Raji (cell line): Measurements from ENCODE around the gene CPA2.

Source experiments
- POLR2A ChIP-seq: IDR thresholded peaks from 2 replicates; pipeline ENCODE4 v1.6.1; 2011; ENCODE audit warnings: low read depth, low read length, control low read depth; ENCODE audit not compliant: insufficient read depth

Gene CPA2

GRCh38 chr7:130276796-130277762, 10.4 kb downstream of the CPA2 start:
- TF ChIP-seq POLR2A = no peak

- TF ChIP-seq POLR2A = no peak
Observed at GRCh38 chr7:130277763-130278643, 11.3 kb downstream of the CPA2 start.

GRCh38 chr7:130278860-130279259, 12.2 kb downstream of the CPA2 start:
- TF ChIP-seq POLR2A = no peak

GRCh38 chr7:130279286-130279685, 12.6 kb downstream of the CPA2 start:
- TF ChIP-seq POLR2A = no peak

GRCh38 chr7:130279906-130280305, 13.2 kb downstream of the CPA2 start:
- TF ChIP-seq POLR2A = no peak

- TF ChIP-seq POLR2A = no peak
Observed at GRCh38 chr7:130281260-130281659, 14.6 kb downstream of the CPA2 start.

GRCh38 chr7:130286881-130287280, 20.2 kb downstream of the CPA2 start:
- TF ChIP-seq POLR2A = no peak

- no peak for TF ChIP-seq POLR2A
Observed at GRCh38 chr7:130288168-130288567, 21.5 kb downstream of the CPA2 start.

GRCh38 chr7:130288829-130289228, 22.2 kb downstream of the CPA2 start:
- no peak for TF ChIP-seq POLR2A

- no peak for TF ChIP-seq POLR2A
Observed at GRCh38 chr7:130289478-130289877, 22.8 kb downstream of the CPA2 start.

GRCh38 chr7:130290745-130291144, 24.1 kb downstream of the CPA2 start:
- no peak for TF ChIP-seq POLR2A

- no peak for TF ChIP-seq POLR2A
Observed at GRCh38 chr7:130292682-130293257, 26.1 kb downstream of the CPA2 start, which contains the start of gene CPA4. Gene CPA4 (plus strand): TSS chr7:130293161. CDS start chr7:130293181, 20 bp downstream.

- TF ChIP-seq POLR2A = no peak
Observed at GRCh38 chr7:130293521-130293920, 26.9 kb downstream of the CPA2 start.

- TF ChIP-seq POLR2A = no peak
Observed at GRCh38 chr7:130294314-130294713, 27.7 kb downstream of the CPA2 start.
